Fibroblast of skin of abdomen (primary cell): ENCODE data around the gene SEZ6L2.
"Not testable (repeated sequence)": the region's sequence is repeated elsewhere in the genome, so short reads cannot be mapped to it uniquely, and the experiment has no call there.

ENCODE experiments used
- DNase-seq: peaks from one replicate; pipeline ENCODE4 v3.0.0-alpha.2; 2013

The SEZ6L2 gene

GRCh38 chr16:29881050-29881449 is 18.3 kb downstream of the SEZ6L2 start:
- no peak for DNase-seq

DNA sequence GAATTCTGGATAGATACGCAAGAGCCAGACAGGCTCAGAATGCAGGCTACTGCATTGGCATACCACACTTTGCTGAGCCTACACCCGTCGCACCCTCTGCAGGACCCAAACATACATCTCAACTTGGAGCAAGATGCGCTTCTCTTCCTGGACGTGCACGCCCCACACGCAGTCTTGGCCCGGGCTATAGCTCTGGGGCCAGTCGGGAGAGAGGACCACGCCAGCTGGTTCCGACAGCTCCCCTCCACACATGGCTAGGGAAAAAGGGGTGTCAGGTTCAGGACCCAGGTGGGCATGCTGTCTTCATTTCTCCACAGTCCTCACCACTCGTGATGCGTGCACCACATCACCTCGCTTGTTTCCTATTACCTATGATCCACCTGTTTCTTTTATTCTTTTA is 21.2 kb downstream of the SEZ6L2 start:
- no peak for DNase-seq

- DNase-seq, result peak; percentile 16
Measured at GRCh38 chr16:29877266-29877961, 21.9 kb downstream of the SEZ6L2 start.

- DNase-seq, result no peak
Measured at GRCh38 chr16:29876594-29877249, 22.6 kb downstream of the SEZ6L2 start.

DNA sequence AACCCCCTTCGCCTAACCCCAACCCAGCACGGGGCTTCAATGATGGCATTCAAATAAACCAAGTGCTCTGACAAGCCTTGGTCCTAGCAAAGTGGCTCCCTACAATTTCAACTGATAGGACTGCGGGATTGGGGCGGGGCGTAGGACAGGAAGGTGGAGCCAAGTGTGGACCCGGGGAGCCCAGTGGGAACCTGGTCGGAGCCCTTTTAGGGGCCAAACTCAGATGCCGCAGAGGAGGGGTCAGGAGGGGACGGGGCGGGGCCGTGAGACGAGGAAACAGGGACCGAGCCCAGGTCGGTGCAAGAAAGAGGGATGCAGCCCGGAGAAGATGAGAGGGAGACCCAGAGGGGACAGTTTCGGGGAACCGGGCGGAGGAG is 23.1 kb downstream of the SEZ6L2 start:
- DNase-seq, result no peak

GRCh38 chr16:29875206-29875605 is 24.1 kb downstream of the SEZ6L2 start:
- DNase-seq, result no peak

- no peak for DNase-seq
Measured at GRCh38 chr16:29873319-29873718, 26.0 kb downstream of the SEZ6L2 start.

GRCh38 chr16:29871822-29872546 is 27.4 kb downstream of the SEZ6L2 start:
- no peak for DNase-seq

GRCh38 chr16:29869067-29869466 is 30.3 kb downstream of the SEZ6L2 start:
- DNase-seq, result not testable (repeated sequence)

DNA sequence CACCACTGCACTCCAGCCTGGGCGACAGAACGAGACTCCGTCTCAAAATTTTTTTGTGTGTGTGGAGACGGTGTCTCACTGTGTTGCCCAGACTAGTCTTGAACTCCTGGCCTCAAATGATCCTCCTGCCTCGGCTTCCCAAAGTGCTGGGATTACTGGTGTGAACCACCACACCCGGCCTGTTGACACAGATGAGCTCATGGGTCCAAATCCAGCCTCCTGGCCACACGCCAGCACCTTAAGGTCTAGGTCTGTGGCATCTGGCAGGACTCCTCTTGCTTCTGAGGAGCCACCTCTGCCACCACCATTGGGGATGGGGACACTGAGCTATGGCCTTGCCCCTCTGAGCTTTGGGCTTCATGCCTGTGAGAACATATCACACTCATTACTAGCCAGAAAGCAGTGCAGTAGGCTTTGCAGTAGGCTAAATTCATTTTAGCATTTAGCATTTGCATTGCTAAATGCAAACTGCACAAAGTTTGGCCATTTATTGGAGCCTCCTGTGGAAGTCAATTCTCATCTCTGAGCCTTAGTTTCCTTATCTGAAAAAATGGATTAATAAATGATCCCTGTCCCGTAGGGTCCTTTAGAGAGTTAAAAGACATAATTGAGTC is 30.8 kb downstream of the SEZ6L2 start:
- DNase-seq, result no peak

- no peak for DNase-seq
Measured at GRCh38 chr16:29864205-29864604, 35.1 kb downstream of the SEZ6L2 start.

GRCh38 chr16:29863669-29863984 is 35.7 kb downstream of the SEZ6L2 start:
- no peak for DNase-seq

- peak; percentile 97 for DNase-seq
Measured at GRCh38 chr16:29862884-29863668, 36.3 kb downstream of the SEZ6L2 start, which contains the start of gene CDIPT. TSS of gene CDIPT (minus strand) at chr16:29863226. CDS start at chr16:29862857, 369 bp downstream.

DNA sequence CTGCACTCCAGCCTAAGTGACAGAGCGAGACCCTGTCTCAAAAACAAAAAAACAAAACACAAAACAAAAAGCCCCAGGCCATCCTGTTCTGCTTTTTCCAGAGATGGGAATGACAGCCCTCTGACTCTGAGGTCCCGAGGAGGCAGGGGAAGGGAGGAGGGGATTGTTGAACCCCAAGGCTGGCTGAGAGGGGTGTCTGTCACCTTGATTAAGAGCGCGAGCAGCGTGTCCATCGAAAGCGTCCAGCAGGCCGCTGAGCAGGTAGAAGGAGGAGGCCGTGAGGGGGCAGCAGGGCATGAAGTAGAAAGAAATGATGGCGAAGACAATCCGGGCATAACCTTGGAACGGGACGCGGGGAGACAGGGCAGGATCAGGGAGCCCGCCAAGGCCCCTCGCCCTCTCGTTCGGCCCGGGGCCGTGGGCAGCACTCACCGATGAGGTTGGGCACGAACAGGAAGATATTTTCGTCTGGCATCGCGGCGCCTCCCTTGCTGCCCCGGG is 36.9 kb downstream of the SEZ6L2 start:
- peak; percentile 7 for DNase-seq

DNA sequence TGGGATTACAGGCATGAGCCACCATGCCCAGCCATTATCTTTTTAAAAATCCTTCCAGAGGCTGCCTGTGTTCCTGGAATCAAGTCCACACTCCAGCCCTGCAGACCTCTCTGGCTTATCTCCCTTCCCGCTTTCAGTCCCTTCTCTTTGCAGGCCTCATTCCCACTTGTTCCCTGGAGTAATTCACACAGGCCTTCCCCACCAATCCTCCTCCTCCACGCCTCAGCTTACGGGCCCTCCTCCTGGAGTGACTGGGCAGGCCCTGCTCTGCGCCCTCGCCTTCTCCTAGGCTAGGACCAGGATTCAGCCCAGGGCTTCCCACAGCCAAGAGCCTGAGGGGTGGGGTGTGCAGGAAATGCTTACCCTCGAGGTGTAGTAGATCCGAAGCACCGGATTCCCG is 39.1 kb downstream of the SEZ6L2 start:
- DNase-seq, result no peak

GRCh38 chr16:29858974-29859373 is 40.4 kb downstream of the SEZ6L2 start:
- DNase-seq, result no peak

DNA sequence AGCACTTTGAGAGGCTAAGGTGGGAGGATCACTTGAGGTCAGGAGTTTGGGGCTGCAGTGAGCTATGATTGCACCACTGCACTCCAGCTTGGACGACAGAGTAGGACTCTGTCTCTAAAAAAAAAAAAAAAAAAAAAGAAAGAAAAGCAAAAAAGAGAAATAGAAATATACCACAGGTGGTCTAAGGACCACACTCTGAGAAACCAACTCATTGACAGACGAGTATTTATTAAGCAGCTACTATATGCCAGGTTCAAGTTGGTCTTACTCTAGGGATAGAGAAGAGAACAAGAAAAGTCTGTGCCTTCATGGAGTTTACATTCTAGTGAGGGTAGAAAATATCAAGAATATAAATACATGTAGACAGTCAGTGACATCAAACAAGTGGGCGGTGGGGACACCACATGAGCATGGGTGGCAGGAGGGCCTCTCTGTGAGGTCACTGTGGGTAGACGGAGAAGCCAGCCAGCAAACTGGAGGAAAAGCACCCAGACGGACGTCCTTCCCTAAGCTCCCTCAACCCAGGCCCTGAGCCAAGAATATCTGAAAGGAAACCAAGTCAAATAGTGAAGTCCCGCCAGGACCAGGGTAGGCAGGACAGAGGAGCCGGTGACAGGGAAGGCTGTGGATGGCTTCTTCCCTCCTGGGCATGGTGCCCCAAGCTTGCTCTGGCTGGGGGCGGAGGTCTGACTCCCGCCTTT is 41.1 kb downstream of the SEZ6L2 start:
- DNase-seq, result no peak

DNA sequence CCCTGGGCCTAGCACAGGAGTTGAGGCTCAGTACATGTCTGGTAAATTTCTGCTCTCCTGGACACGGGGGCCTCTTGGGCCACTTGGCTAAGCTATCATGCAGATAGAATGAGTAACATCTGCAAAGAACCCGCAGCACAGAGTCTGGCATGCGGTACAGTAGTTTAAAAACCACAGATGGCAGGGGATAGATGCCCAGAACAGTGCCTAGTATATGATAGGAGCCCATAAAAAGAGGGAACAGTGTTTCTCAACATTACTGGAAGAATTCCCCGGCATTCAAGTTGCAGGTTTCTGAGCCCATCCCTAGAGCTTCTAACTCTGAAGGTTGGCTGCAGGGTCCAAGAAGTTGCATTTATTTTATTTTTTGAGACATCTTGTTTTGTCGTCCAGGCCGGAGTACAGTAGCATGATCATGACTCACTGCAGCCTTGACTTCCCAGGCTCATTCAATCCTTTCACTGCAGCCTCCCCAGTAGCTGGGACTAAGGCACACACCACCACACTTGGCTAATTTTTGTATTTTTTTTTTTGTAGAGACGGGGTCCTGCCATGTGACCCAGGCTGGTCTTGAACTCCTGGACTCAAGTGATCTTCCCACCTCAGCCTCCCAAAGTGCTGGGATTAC is 42.1 kb downstream of the SEZ6L2 start:
- peak; percentile 65 for DNase-seq

- DNase-seq, result no peak
Measured at GRCh38 chr16:29854520-29855100, 44.7 kb downstream of the SEZ6L2 start.

GRCh38 chr16:29852654-29853053 is 46.7 kb downstream of the SEZ6L2 start:
- DNase-seq, result peak; percentile 69

GRCh38 chr16:29850998-29851397 is 48.4 kb downstream of the SEZ6L2 start:
- DNase-seq, result no peak
